ENCODE measurements around the gene ERVK3-1. TPM values are rescaled to one million over a fixed set of nuclear protein-coding genes. Genes with fewer than 3 reads are reported as not detected.
"Not testable (repeated sequence)": the region's sequence is repeated elsewhere in the genome, so short reads cannot be mapped to it uniquely, and the experiment has no call there.

Gene ERVK3-1
- total RNA-seq, 1 donor from 2014 or later: 36.2 TPM

DNA sequence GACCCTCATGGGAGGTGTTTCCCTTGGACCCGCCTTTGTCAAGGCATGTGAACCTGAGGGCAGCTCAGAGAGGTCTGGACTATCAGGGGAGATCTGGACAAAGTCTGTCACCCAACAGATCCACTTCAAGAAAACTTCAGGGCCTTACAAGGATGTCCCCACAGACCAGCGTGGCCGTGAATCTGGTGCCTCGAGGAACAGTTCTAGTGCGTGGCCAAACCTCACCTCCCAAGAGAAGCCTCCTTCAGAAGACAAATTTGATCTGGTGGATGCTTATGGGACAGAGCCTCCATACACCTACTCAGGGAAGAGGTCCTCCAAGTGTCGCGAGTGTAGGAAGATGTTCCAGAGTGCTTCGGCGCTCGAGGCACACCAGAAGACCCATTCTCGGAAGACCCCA is 33.2 kb downstream of the ERVK3-1 start:
- TF ChIP-seq, protein P1, sequence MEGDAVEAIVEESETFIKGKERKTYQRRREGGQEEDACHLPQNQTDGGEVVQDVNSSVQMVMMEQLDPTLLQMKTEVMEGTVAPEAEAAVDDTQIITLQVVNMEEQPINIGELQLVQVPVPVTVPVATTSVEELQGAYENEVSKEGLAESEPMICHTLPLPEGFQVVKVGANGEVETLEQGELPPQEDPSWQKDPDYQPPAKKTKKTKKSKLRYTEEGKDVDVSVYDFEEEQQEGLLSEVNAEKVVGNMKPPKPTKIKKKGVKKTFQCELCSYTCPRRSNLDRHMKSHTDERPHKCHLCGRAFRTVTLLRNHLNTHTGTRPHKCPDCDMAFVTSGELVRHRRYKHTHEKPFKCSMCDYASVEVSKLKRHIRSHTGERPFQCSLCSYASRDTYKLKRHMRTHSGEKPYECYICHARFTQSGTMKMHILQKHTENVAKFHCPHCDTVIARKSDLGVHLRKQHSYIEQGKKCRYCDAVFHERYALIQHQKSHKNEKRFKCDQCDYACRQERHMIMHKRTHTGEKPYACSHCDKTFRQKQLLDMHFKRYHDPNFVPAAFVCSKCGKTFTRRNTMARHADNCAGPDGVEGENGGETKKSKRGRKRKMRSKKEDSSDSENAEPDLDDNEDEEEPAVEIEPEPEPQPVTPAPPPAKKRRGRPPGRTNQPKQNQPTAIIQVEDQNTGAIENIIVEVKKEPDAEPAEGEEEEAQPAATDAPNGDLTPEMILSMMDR (IDR thresholded peaks at IDR 0.05): no peak
- no peaks in the 10 kb centered on the region for H3K9me3 Mint-ChIP-seq (ENCODE audit: unreplicated experiment)
- H3K36me3 Mint-ChIP-seq (ENCODE audit: unreplicated experiment): peaks cover 37% of the 10 kb centered on the region
- DNase-seq (ENCODE audit: extremely low spot score, unreplicated experiment): no peak
- H3K27me3 Mint-ChIP-seq (ENCODE audit: unreplicated experiment): no peaks in the 10 kb centered on the region
- no peaks in the 10 kb centered on the region for H3K4me1 Mint-ChIP-seq (ENCODE audit: unreplicated experiment)
- no peak overlapping the region for H3K4me3 Mint-ChIP-seq (ENCODE audit: unreplicated experiment)
- H3K27ac Mint-ChIP-seq (ENCODE audit: unreplicated experiment): no peak overlapping the region

DNA sequence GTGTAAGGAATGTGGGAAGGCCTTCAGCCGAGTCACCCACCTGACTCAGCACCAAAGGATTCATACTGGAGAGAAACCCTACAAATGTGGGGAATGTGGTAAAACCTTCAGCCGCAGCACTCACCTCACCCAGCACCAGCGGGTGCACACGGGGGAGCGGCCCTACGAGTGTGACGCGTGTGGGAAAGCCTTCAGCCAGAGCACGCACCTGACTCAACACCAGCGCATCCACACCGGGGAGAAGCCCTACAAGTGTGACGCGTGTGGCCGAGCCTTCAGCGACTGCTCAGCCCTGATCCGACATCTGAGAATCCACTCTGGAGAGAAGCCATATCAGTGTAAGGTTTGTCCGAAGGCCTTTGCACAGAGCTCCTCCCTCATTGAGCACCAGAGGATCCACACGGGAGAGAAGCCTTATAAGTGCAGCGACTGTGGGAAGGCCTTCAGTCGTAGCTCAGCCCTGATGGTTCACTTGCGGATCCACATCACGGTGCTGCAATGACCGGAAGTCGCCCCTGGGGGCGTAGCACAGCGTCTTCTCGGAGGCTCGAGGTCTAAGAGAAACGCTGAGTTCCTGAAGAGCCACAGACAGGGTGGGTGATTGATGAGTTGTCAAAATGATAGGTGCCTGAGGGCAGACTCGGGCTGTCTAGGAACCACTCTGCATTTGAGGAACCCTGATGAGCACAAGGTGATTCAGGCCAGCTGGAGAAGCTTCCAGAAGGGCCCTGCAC is 33.8 kb downstream of the ERVK3-1 start:
- Mint-ChIP-seq H3K27ac (ENCODE audit: unreplicated experiment) (no peak overlapping the region), H3K4me1 (ENCODE audit: unreplicated experiment) (no peaks in the 10 kb centered on the region), H3K36me3 (ENCODE audit: unreplicated experiment) (peaks cover 40% of the 10 kb centered on the region), H3K27me3 (ENCODE audit: unreplicated experiment) (no peaks in the 10 kb centered on the region), H3K4me3 (ENCODE audit: unreplicated experiment) (no peak overlapping the region), H3K9me3 (ENCODE audit: unreplicated experiment) (no peaks in the 10 kb centered on the region)
- no peak for DNase-seq (ENCODE audit: extremely low spot score, unreplicated experiment)
- TF ChIP-seq, protein P1 (IDR thresholded peaks at IDR 0.05): no peak

DNA sequence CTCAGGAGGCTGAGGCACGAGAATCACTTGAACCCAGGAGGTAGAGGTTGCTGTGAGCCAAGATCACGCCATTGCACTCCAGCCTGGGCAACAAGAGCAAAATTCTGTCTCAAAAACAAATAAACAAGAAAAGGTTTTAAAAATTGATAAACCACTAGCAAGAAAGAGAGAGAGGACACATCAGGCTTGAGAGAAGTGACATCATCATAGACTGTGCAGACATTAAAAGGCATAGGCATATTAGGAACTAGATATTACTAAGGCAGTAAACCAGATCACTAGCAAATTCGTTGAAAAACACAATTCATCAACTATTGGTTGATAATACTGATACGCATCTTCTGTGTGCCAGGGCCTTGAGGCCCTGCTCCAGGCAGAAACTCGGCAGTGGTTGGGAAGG is 40.4 kb downstream of the ERVK3-1 start:
- H3K27ac Mint-ChIP-seq (ENCODE audit: unreplicated experiment): peak overlapping the region; percentile 66
- peaks cover 18% of the 10 kb centered on the region for H3K36me3 Mint-ChIP-seq (ENCODE audit: unreplicated experiment)
- DNase-seq (ENCODE audit: extremely low spot score, unreplicated experiment): no peak
- peaks cover 32% of the 10 kb centered on the region for H3K4me1 Mint-ChIP-seq (ENCODE audit: unreplicated experiment)
- TF ChIP-seq, protein P1 (IDR thresholded peaks at IDR 0.05): no peak
- no peaks in the 10 kb centered on the region for H3K9me3 Mint-ChIP-seq (ENCODE audit: unreplicated experiment)
- peak overlapping the region; percentile 99 for H3K4me3 Mint-ChIP-seq (ENCODE audit: unreplicated experiment)
- no peaks in the 10 kb centered on the region for H3K27me3 Mint-ChIP-seq (ENCODE audit: unreplicated experiment)

DNA sequence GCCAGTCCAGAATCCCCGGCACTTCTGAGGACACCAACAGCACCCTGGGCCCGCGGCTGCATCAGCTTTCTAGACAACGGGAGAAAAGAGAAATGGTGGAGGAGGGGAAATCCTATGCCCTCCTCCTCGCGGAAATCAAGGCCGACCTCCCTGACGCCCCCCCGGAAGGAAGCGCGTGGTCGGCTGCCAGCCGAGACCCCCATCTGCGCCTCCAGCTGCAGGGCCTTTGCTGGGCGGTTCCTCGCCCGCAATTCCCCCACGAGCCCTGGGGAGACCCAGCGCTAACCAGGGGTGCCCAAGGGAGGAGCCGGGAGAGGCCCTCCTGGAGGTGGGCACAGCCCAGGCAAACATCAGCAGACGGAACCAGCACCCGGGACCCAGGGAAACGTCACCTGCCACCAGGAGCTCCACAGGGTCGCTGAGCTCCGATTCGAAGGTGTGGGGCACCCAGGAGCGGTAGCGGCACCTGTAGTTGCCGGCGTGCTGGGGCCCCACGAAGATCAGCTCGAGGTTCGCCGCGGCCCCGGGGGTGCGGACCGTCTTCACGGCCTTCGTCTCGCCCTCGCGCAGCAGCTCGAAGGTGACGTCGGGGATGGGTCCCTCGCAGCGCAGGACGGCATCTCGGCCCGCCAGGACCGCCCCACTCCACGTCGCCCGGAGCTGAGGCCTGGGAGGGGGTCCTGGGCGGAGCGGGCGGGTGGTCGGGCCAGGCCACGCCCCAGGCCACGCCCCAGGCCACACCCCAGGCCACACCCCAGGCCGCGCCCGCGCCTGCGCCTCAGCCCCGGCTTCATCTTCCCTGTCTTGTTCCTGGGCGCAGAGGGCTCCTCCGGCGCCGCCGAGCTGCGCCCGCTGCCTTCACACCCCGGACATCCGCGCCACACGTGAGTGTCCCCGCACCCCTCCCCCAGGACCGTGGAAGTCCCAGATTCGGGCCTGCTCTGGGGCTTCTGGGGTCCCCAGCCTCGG is 42.1 kb downstream of the ERVK3-1 start:
- Mint-ChIP-seq H3K27ac (ENCODE audit: unreplicated experiment) (peak overlapping the region; percentile 92), H3K4me1 (ENCODE audit: unreplicated experiment) (peaks cover 32% of the 10 kb centered on the region), H3K27me3 (ENCODE audit: unreplicated experiment) (no peaks in the 10 kb centered on the region), H3K4me3 (ENCODE audit: unreplicated experiment) (peak overlapping the region; percentile 99), H3K36me3 (ENCODE audit: unreplicated experiment) (peaks cover 15% of the 10 kb centered on the region), H3K9me3 (ENCODE audit: unreplicated experiment) (no peaks in the 10 kb centered on the region)
- TF ChIP-seq, protein P1 (IDR thresholded peaks at IDR 0.05): no peak
- DNase-seq (ENCODE audit: extremely low spot score, unreplicated experiment): peak; percentile 93

DNA sequence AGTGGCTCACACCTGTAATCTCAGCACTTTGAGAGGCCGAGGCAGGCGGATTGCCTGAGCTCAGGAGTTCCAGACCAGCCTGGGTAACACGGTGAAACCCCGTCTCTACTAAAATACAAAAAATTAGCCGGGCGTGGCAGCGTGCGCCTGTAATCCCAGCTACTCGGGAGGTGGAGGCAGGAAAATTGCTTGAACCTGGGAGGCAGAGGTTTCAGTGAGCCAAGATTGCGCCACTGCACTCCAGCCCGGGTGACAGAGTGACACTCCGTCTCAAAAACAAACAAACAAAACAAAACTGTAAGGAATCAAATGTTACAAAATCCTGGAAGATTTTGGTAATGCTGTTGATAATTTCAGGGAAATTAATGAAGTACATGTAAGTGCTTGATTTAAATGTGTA is 42.9 kb downstream of the ERVK3-1 start:
- H3K27ac Mint-ChIP-seq (ENCODE audit: unreplicated experiment): peak overlapping the region; percentile 92
- not testable (repeated sequence) for H3K27me3 Mint-ChIP-seq (ENCODE audit: unreplicated experiment)

More for the DNA sequence above, 42.9 kb downstream of the ERVK3-1 start:
- Mint-ChIP-seq H3K4me3 (ENCODE audit: unreplicated experiment) (peak overlapping the region; percentile 99), H3K4me1 (ENCODE audit: unreplicated experiment) (peaks cover 32% of the 10 kb centered on the region), H3K36me3 (ENCODE audit: unreplicated experiment) (peaks cover 16% of the 10 kb centered on the region)
- DNase-seq (ENCODE audit: extremely low spot score, unreplicated experiment); H3K9me3 Mint-ChIP-seq (ENCODE audit: unreplicated experiment): not testable (repeated sequence)

Measured in osteocyte (in vitro differentiated cells).